SK-N-SH (cell line): Measurements from ENCODE around the gene EFCAB14. TPM values are rescaled to one million over a fixed set of nuclear protein-coding genes. Genes with fewer than 3 reads are reported as not detected.

ENCODE experiments used
- CTCF ChIA-PET: fragments of 300-600, 350-600 bp; formaldehyde crosslinking; extraction: SDS; loops from one replicate; lab custom pipeline; 2021; lab: Yijun Ruan, JAX
- POLR2A ChIA-PET: fragments of 350-600 bp; sonication (Branson Sonifier 250); formaldehyde crosslinking; extraction: SDS; loops from one replicate; lab custom pipeline; 2020; ENCODE audit warnings: antibody characterized with exemption, inconsistent platforms; lab: Yijun Ruan, JAX
- DNase-seq: peaks from one replicate; pipeline ENCODE4 v3.0.0; 2012
- H2AFZ ChIP-seq: fragments of 200-600 bp; sonication (generic); 2 replicates; pipeline ENCODE4 v1.8.1; 2016; ENCODE audit warnings: antibody characterized with exemption, mild to moderate bottlenecking, low read depth
- H3F3A ChIP-seq: fragments of 200-600 bp; sonication (generic); replicated peaks from 2 replicates; pipeline ENCODE3; 2016; ENCODE audit warnings: antibody characterized with exemption, mild to moderate bottlenecking; ENCODE audit not compliant: insufficient read depth
- H3K27ac ChIP-seq, 2 experiments: fragments of 200-500 bp in 1 of 2; fragments of 200-600 bp in 1 of 2; sonication (Bioruptor generic) in 1 of 2; sonication (generic), shearing (Covaris generic) in 1 of 2; 2 replicates each; pipeline versions ENCODE4 v1.5.1 to v1.6.1; 2014 to 2016; ENCODE audit warnings: low read depth in 2 of 2, inconsistent platforms in 1 of 2, low read length in 1 of 2, mild to moderate bottlenecking in 1 of 2, mixed read lengths in 1 of 2
- H3K27me3 ChIP-seq: fragments of 200-600 bp; sonication (generic), shearing (Covaris generic); 2 replicates; pipeline ENCODE4 v1.6.1; 2016; ENCODE audit warnings: mixed run types; ENCODE audit not compliant: insufficient read depth
- H3K36me3 ChIP-seq, 2 experiments: fragments of 200-500 bp in 1 of 2; fragments of 200-600 bp in 1 of 2; sonication (Bioruptor generic) in 1 of 2; sonication (generic) in 1 of 2; replicated peaks in 1 of 2; 2 replicates each; pipeline versions ENCODE3 to v1.5.1; 2014 to 2016; ENCODE audit warnings: low read length in 1 of 2, mild to moderate bottlenecking in 1 of 2; ENCODE audit not compliant: insufficient read depth in 2 of 2, control insufficient read depth in 1 of 2
- H3K4me1 ChIP-seq, 2 experiments: fragments of 200-500 bp in 1 of 2; fragments of 200-600 bp in 1 of 2; sonication (Bioruptor generic) in 1 of 2; sonication (generic), shearing (Covaris generic) in 1 of 2; 2 replicates each; pipeline versions ENCODE4 v1.5.1 to v1.6.1; 2014 to 2016; ENCODE audit warnings: low read depth in 1 of 2, low read length in 1 of 2, mixed run types in 1 of 2; ENCODE audit not compliant: insufficient read depth in 2 of 2, control insufficient read depth in 1 of 2
- H3K4me2 ChIP-seq: fragments of 200-600 bp; sonication (generic), shearing (Covaris generic); 2 replicates; pipeline ENCODE4 v1.6.1; 2017; ENCODE audit warnings: mixed run types
- H3K4me3 ChIP-seq, 2 experiments: fragments of 200-500 bp in 1 of 2; fragments of 200-600 bp in 1 of 2; sonication (Bioruptor generic) in 1 of 2; sonication (generic), shearing (Covaris generic) in 1 of 2; 2 replicates each; pipeline versions ENCODE4 v1.5.1 to v1.8.1; 2014 to 2016; ENCODE audit warnings: low read depth in 2 of 2, inconsistent platforms in 1 of 2, low read length in 1 of 2, mild to moderate bottlenecking in 1 of 2, mixed read lengths in 1 of 2, moderate library complexity in 1 of 2
- H3K79me2 ChIP-seq: fragments of 200-600 bp; sonication (generic); 2 replicates; pipeline ENCODE4 v1.8.1; 2017; ENCODE audit warnings: mild to moderate bottlenecking; ENCODE audit not compliant: insufficient read depth
- H3K9ac ChIP-seq: fragments of 200-600 bp; sonication (generic); 2 replicates; pipeline ENCODE4 v1.6.1; 2017; ENCODE audit warnings: mixed run types
- H3K9me2 ChIP-seq: fragments of 200-600 bp; sonication (generic); 2 replicates; pipeline ENCODE4 v1.6.1; 2017; ENCODE audit warnings: mixed run types
- H3K9me3 ChIP-seq: fragments of 200-600 bp; sonication (generic); 2 replicates; pipeline ENCODE4 v1.6.1; 2017; ENCODE audit warnings: mixed run types, mild to moderate bottlenecking, moderate library complexity
- H4K20me1 ChIP-seq: fragments of 200-600 bp; sonication (generic); 2 replicates; pipeline ENCODE4 v1.6.1; 2017; ENCODE audit warnings: mild to moderate bottlenecking, mixed run types; ENCODE audit not compliant: insufficient read depth
- FOXJ3 ChIP-seq: sonication (generic); formaldehyde crosslinking; IDR thresholded peaks from 2 replicates; pipeline ENCODE4 v1.5.1; 2020; ENCODE audit warnings: mild to moderate bottlenecking, missing genetic modification reagents
- FOXM1 ChIP-seq: IDR thresholded peaks from 2 replicates; pipeline ENCODE4 v1.4.0; 2012; ENCODE audit warnings: low read depth, mild to moderate bottlenecking
- GATA2 ChIP-seq: sonication (generic); formaldehyde crosslinking; IDR thresholded peaks from 2 replicates; pipeline ENCODE4 v1.5.0; 2020; ENCODE audit warnings: mild to moderate bottlenecking, missing genetic modification reagents
- JUND ChIP-seq: IDR thresholded peaks from 2 replicates; pipeline ENCODE4 v1.4.0; 2012
- POLR2AphosphoS5 ChIP-seq: IDR thresholded peaks from 2 replicates; pipeline ENCODE4 v1.6.1; 2012; ENCODE audit warnings: low read depth, low read length
- REST ChIP-seq: IDR thresholded peaks from 2 replicates; pipeline ENCODE4 v1.6.1; 2012; ENCODE audit warnings: mild to moderate bottlenecking, low read depth, low read length, moderate library complexity
- RFX5 ChIP-seq: IDR thresholded peaks from 2 replicates; pipeline ENCODE4 v1.6.1; 2012; ENCODE audit warnings: mild to moderate bottlenecking, improper control_type of control experiment, low read length
- RXRA ChIP-seq: IDR thresholded peaks from 2 replicates; pipeline ENCODE4 v1.4.0; 2012; ENCODE audit warnings: low read depth, mild to moderate bottlenecking, borderline replicate concordance
- SIN3A ChIP-seq: IDR thresholded peaks from 2 replicates; pipeline ENCODE4 v1.6.1; 2012; ENCODE audit warnings: low read depth, mild to moderate bottlenecking, low read length, moderate library complexity, borderline replicate concordance
- TCF12 ChIP-seq: IDR thresholded peaks from 2 replicates; pipeline ENCODE4 v1.4.0; 2012
- WGBS: methylation state at CpG from one replicate; pipeline ENCODE4 v1.1.6; 2017; ENCODE audit warnings: low lambda C conversion rate; 5-methylcytosine and 5-hydroxymethylcytosine counted together
- polyA plus RNA-seq, 3 experiments: library from polyadenylated mRNA; depleted of rRNA; stranded (reverse); fragments of >200 nt; gene quantifications; 2 replicates each; pipeline ENCODE4 v1.2.3, GENCODE V29; 2012
- TF ChIP-seq, protein P1 (sequence below): IDR thresholded peaks from 2 replicates; pipeline ENCODE4 v1.4.0; 2012; ENCODE audit warnings: low read depth, borderline replicate concordance
- TF ChIP-seq, protein P2 (sequence below): IDR thresholded peaks from 2 replicates; pipeline ENCODE4; 2012
- TF ChIP-seq, protein P3 (sequence below): fragments of 150-350 bp; IDR thresholded peaks from 2 replicates; pipeline ENCODE4 v1.6.1; 2016; ENCODE audit warnings: mild to moderate bottlenecking, low read depth, low read length

The EFCAB14 gene
- polyA plus RNA-seq, 1 of the 3 experiments (the other 2 are of a cell fraction): 13.6 TPM

DNA sequence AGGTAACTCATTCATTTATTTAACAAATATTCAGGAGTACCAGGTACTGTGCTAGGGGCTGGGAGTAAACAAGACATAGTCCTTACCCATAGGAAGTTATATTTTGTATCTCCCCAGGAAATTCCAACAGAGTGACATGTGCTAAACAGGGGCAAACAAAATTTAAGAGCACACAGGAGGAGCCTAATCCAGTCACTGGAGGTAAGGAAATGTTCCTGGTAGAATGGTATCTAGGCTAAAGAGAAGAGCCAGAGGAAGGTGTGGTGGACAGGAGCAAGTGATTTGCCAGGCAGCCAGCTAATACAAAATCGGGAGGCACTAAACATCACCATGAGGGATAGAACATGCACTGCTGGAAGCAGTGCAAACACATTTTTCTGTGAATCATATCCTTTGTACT is 36.9 kb downstream of the EFCAB14 start:
- Histone ChIP-seq H3K79me2 (no peaks in the 10 kb centered on the region), H4K20me1 (peaks cover 7% of the 10 kb centered on the region; the same call in 1 of the 2 replicates), H3K36me3 (peaks cover 84 to 85% of the 10 kb centered on the region in 2 experiments), H3K27me3 (no peaks in the 10 kb centered on the region), H3K27ac (no peak overlapping the region), H3K9me3 (no peaks in the 10 kb centered on the region), H3K4me2 (no peak overlapping the region), H3K4me3 (no peak overlapping the region), H3K4me1 (peaks cover 0 to 12% of the 10 kb centered on the region in 2 experiments; a peak in 3 of 4 replicates), H3F3A (peaks cover 2% of the 10 kb centered on the region), H3K9ac (no peak overlapping the region), H2AFZ (no peak overlapping the region), H3K9me2 (no peaks in the 10 kb centered on the region)
- 67% methylated on average over 1 of the region's 1 CpG for WGBS
- ChIA-PET CTCF (interaction anchor here (1.2 to 1.5 kb wide), 2 partner anchors 14 to 44 kb away, joined by 4 to 8 read pairs; partner anchors contain the start of gene ATPAF1), POLR2A (no interaction called here)
- DNase-seq: no peak
- TF ChIP-seq, protein P1, sequence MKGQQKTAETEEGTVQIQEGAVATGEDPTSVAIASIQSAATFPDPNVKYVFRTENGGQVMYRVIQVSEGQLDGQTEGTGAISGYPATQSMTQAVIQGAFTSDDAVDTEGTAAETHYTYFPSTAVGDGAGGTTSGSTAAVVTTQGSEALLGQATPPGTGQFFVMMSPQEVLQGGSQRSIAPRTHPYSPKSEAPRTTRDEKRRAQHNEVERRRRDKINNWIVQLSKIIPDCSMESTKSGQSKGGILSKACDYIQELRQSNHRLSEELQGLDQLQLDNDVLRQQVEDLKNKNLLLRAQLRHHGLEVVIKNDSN: no peak
- TF ChIP-seq RFX5 (no peak), RXRA (no peak), REST (no peak), FOXM1 (no peak), JUND (no peak), GATA2 (CRISPR knock-in tag) (no peak)
- TF ChIP-seq, protein P2, sequence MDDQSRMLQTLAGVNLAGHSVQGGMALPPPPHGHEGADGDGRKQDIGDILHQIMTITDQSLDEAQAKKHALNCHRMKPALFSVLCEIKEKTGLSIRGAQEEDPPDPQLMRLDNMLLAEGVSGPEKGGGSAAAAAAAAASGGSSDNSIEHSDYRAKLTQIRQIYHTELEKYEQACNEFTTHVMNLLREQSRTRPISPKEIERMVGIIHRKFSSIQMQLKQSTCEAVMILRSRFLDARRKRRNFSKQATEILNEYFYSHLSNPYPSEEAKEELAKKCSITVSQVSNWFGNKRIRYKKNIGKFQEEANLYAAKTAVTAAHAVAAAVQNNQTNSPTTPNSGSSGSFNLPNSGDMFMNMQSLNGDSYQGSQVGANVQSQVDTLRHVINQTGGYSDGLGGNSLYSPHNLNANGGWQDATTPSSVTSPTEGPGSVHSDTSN: no peak

DNA sequence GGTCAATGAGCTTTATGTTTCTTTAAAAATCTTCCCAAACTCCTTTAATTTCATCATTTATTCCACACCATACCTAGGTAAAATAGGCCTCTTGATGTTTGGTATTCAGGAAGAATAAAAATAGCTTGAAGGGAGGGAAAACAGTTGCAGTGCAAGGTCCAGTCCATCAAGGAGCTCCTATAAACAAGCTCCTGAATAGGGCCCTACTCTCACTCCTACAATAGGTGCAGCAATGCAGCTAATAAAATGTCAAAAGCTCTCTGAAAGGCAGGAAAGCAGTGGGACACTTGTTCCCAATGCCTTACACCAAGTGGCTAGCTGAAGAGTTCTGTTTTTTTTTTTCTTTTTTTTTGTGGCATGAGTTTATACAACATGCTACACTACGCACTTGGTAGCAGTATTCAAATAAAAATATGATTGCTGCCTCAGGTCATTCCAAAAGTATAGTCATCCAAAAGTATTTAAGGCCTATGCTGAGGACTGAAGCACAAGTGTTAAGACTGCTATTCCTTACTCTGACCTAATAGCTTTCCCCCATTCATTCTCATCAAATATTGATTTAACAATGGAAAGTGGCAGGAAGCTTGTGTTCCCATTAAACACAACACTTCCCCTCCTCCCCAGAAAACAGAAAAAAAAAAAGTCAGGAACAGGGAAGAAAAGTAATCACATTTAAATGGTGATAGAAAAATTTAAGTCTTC is 37.4 kb downstream of the EFCAB14 start:
- no peak overlapping the region for H3K27ac ChIP-seq
- peaks cover 0 to 6% of the 10 kb centered on the region in 2 experiments; a peak in 2 of 4 replicates for H3K4me1 ChIP-seq
- peaks cover 79 to 84% of the 10 kb centered on the region in 2 experiments for H3K36me3 ChIP-seq
- H3K4me3 ChIP-seq: no peak overlapping the region
- no peaks in the 10 kb centered on the region for H3K27me3 ChIP-seq
- 0 out of 2 replicates have a peak, but pooled peaks cover 2% of the 10 kb centered on the region for H4K20me1 ChIP-seq
- H3K9me2 ChIP-seq: no peaks in the 10 kb centered on the region
- DNase-seq: no peak
- H3K79me2 ChIP-seq: no peaks in the 10 kb centered on the region
- no peak for TF ChIP-seq REST
- TF ChIP-seq, protein P1: no peak
- TF ChIP-seq SIN3A: no peak
- no peak for TF ChIP-seq FOXM1
- no peak for TF ChIP-seq POLR2AphosphoS5
- TF ChIP-seq TCF12: no peak
- no peak for TF ChIP-seq FOXJ3 (CRISPR knock-in tag)
- TF ChIP-seq, protein P3, sequence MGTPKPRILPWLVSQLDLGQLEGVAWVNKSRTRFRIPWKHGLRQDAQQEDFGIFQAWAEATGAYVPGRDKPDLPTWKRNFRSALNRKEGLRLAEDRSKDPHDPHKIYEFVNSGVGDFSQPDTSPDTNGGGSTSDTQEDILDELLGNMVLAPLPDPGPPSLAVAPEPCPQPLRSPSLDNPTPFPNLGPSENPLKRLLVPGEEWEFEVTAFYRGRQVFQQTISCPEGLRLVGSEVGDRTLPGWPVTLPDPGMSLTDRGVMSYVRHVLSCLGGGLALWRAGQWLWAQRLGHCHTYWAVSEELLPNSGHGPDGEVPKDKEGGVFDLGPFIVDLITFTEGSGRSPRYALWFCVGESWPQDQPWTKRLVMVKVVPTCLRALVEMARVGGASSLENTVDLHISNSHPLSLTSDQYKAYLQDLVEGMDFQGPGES: no peak
- H3K9me3 ChIP-seq: no peaks in the 10 kb centered on the region
- ChIA-PET CTCF (interaction anchor here (0.7 to 1.5 kb wide), 3 partner anchors 14 to 44 kb away, joined by 3 to 8 read pairs (median 4); partner anchors contain the start of gene ATPAF1), POLR2A (no interaction called here)
- peaks cover 2% of the 10 kb centered on the region for H3F3A ChIP-seq
- 100% methylated on average over 1 of the region's 1 CpG for WGBS
- H3K9ac ChIP-seq: no peak overlapping the region
- H2AFZ ChIP-seq: no peak overlapping the region
- no peak overlapping the region for H3K4me2 ChIP-seq
